ENCODE data around the gene NUDT8.
"Not testable (repeated sequence)": the region's sequence is repeated elsewhere in the genome, so short reads cannot be mapped to it uniquely, and the experiment has no call there.

Gene NUDT8

DNA sequence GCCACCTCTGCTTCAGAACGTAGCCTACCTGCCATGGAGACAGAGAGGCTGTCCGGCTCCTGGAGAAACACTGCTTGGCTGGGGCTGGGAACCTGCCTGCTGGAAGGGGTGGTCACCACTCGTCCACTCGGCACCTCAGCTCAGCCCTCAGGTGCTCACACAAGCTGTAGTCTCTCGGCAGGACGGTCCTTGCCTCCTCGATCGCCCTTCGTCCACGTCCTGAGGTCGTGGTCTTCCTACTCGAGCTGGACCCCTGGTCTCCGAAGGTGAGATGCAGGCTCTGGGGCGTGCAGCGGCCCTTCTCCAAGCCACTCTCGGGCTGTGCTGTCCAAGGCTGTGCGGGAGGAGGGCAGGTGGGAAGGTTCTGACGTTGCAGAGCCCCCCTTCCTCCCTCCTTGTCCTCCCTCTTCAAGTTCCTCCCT, 9.7 kb upstream of the NUDT8 start, which contains the start of gene TBX10:
Gene TBX10, minus strand, starts transcription at position 326 of the 422 bp plus-strand sequence. Its CDS starts 291 bp downstream, at position 35.
- H3K36me3 ChIP-seq (ENCODE audit: control insufficient read depth, insufficient read depth, low read length), result no peaks in the 10 kb centered on the region
- no peak for TF ChIP-seq CTCF (IDR thresholded peaks at IDR 0.05; ENCODE audit: insufficient read depth, low read length, poor library complexity, severe bottlenecking)
- no peak for DNase-seq (ENCODE audit: extremely low read depth, insufficient read length)

DNA sequence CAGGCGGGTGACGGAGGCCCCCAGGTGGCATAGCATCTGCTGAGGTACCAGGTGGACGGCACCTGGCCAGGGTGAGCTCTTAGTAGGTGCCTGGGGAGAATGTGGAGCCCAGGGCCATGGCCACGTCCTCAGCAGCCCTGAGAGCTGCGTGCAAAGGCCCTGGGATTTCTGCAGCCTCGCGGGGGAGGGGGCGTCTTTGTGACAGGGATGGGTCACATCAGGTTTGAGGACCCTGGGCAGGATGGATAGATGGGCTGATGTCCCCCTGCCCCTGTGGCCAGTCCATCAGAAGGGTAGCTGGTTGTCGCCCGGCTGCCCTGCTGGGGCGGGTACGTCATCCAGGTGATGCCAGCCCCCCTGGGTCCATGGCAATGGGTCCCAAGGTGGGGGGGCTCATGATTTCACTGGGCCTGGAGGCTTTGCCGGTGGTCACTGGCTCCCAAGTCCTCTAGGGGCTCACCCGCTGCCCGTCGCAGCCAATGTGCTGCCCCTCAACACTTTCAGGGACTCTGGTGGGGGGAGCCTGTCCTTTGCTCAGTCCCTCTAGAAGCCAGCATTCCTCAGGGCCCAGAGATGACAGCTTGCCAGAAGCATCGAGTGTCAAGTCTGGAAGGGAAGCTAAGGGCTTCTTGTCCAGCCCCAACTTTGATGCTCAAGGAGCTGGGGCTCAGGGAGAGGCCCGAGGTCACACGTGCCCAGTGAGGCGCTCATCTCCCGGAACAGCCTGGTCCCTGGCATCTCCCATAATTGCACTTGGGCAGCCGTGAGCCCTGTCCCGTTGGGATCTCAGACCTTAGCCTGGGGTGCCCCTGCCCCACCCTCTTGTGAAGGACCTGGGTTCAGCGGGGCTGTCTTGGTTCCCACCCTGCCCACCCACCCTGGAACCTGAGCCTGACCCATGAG, 9.0 kb upstream of the NUDT8 start:
- Histone ChIP-seq H3K36me3 (ENCODE audit: control insufficient read depth, insufficient read depth, low read length) (no peaks in the 10 kb centered on the region), H3K4me3 (replicated peaks; ENCODE audit: low read depth, low read length) (no peak overlapping the region), H3K27me3 (replicated peaks; ENCODE audit: control insufficient read depth, insufficient read depth, low read length) (no peaks in the 10 kb centered on the region; the same call in 1 of the 2 replicates)
- TF ChIP-seq CTCF (IDR thresholded peaks at IDR 0.05; ENCODE audit: insufficient read depth, low read length, poor library complexity, severe bottlenecking), result no peak
- DNase-seq (ENCODE audit: extremely low read depth, insufficient read length), result no peak

More for the DNA sequence above, 9.7 kb upstream of the NUDT8 start, which contains the start of gene TBX10:
- H3K4me3 ChIP-seq (replicated peaks; ENCODE audit: low read depth, low read length), result no peak within 1 kb of the TSS
- H3K27me3 ChIP-seq (replicated peaks; ENCODE audit: control insufficient read depth, insufficient read depth, low read length), result no peaks in the 10 kb centered on the region; the same call in 1 of the 2 replicates

GRCh38 chr11:67637441-67637840, 7.7 kb upstream of the NUDT8 start:
- not testable (repeated sequence) for H3K27me3 ChIP-seq (replicated peaks; ENCODE audit: control insufficient read depth, insufficient read depth, low read length); DNase-seq (ENCODE audit: extremely low read depth, insufficient read length); H3K4me3 ChIP-seq (replicated peaks; ENCODE audit: low read depth, low read length); H3K36me3 ChIP-seq (ENCODE audit: control insufficient read depth, insufficient read depth, low read length)

DNA sequence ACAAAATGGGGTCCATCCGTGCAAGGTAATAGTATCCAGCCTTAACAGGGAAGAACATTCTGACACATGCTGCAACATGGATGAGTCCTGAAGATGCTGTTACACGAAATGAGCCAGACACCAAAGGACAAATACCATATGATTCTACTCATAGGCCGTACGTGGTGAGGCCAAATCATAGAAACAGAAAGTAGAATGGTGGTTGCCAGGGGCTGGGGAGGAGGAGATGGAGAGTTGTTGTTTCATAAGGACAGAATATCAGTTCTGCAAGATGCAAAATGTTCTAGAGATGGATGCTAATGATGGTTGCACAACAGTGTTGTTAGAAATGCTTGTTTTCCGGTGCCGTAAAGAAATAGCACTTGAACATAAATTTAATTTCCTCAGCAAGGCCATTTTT, 7.2 kb upstream of the NUDT8 start:
- Histone ChIP-seq H3K4me3 (replicated peaks; ENCODE audit: low read depth, low read length) (no peak overlapping the region), H3K27me3 (replicated peaks; ENCODE audit: control insufficient read depth, insufficient read depth, low read length) (no peaks in the 10 kb centered on the region; the same call in 1 of the 2 replicates), H3K36me3 (ENCODE audit: control insufficient read depth, insufficient read depth, low read length) (no peaks in the 10 kb centered on the region)
- no peak for DNase-seq (ENCODE audit: extremely low read depth, insufficient read length)
- TF ChIP-seq CTCF (IDR thresholded peaks at IDR 0.05; ENCODE audit: insufficient read depth, low read length, poor library complexity, severe bottlenecking), result no peak

DNA sequence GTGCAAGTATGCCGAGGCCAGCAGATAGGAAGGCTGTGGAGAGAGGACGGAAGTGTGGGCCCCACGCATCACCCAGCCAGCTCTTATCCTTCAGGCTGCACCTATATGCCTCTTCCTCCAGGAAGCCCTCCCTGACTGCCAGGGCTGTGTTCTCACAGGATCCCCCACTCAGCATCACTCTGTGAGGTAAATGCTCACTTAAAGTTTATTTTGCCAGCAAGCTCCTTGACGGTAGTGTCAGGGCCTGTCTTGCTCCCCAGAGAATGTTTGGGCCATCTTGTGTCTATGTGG, 5.4 kb upstream of the NUDT8 start:
- Histone ChIP-seq H3K27me3 (replicated peaks; ENCODE audit: control insufficient read depth, insufficient read depth, low read length) (no peaks in the 10 kb centered on the region; the same call in 1 of the 2 replicates), H3K4me3 (replicated peaks; ENCODE audit: low read depth, low read length) (no peak overlapping the region), H3K36me3 (ENCODE audit: control insufficient read depth, insufficient read depth, low read length) (no peaks in the 10 kb centered on the region)
- no peak for DNase-seq (ENCODE audit: extremely low read depth, insufficient read length)
- TF ChIP-seq CTCF (IDR thresholded peaks at IDR 0.05; ENCODE audit: insufficient read depth, low read length, poor library complexity, severe bottlenecking), result no peak

- no peak overlapping the region for H3K4me3 ChIP-seq (replicated peaks; ENCODE audit: low read depth, low read length)
- H3K36me3 ChIP-seq (ENCODE audit: control insufficient read depth, insufficient read depth, low read length), result no peaks in the 10 kb centered on the region
- H3K27me3 ChIP-seq (replicated peaks; ENCODE audit: control insufficient read depth, insufficient read depth, low read length), result no peaks in the 10 kb centered on the region; the same call in 1 of the 2 replicates
- peak; percentile 9 for DNase-seq (ENCODE audit: extremely low read depth, insufficient read length)
- no peak for TF ChIP-seq CTCF (IDR thresholded peaks at IDR 0.05; ENCODE audit: insufficient read depth, low read length, poor library complexity, severe bottlenecking)
Observed at GRCh38 chr11:67634366-67635230, 4.9 kb upstream of the NUDT8 start.
